GM19452 (cell line): ENCODE data around the gene PLB1.

Experiments used
- ATAC-seq: cut with Tn5 transposase; IDR thresholded peaks from one replicate; pipeline ENCODE4 v1.9.1; 2021; ENCODE audit not compliant: unreplicated experiment

Gene PLB1

GRCh38 chr2:28589746-28590463 is 94.0 kb downstream of the PLB1 start:
- no peak for ATAC-seq

GRCh38 chr2:28590496-28591301 is 94.8 kb downstream of the PLB1 start:
- ATAC-seq: no peak

GRCh38 chr2:28591711-28592335 is 96.0 kb downstream of the PLB1 start:
- ATAC-seq: no peak

- no peak for ATAC-seq
Measured at GRCh38 chr2:28592481-28592880, 96.6 kb downstream of the PLB1 start.

GRCh38 chr2:28593160-28593755 is 97.4 kb downstream of the PLB1 start:
- no peak for ATAC-seq

GRCh38 chr2:28594000-28594331 is 98.1 kb downstream of the PLB1 start:
- ATAC-seq: no peak

GRCh38 chr2:28594332-28595108 is 98.7 kb downstream of the PLB1 start:
- peak; percentile 79 for ATAC-seq

GRCh38 chr2:28595323-28595722 is 99.5 kb downstream of the PLB1 start:
- ATAC-seq: no peak

GRCh38 chr2:28598484-28598883 is 102.6 kb downstream of the PLB1 start:
- ATAC-seq: no peak

- no peak for ATAC-seq
Measured at GRCh38 chr2:28600181-28600580, 104.3 kb downstream of the PLB1 start.

- no peak for ATAC-seq
Measured at GRCh38 chr2:28601616-28602015, 105.8 kb downstream of the PLB1 start.

- no peak for ATAC-seq
Measured at GRCh38 chr2:28602136-28602660, 106.3 kb downstream of the PLB1 start.

GRCh38 chr2:28602751-28603639 is 107.1 kb downstream of the PLB1 start:
- no peak for ATAC-seq

GRCh38 chr2:28603821-28604220 is 108.0 kb downstream of the PLB1 start:
- ATAC-seq: no peak

- ATAC-seq: no peak
Measured at GRCh38 chr2:28604284-28604843, 108.5 kb downstream of the PLB1 start.

GRCh38 chr2:28606986-28607441 is 111.2 kb downstream of the PLB1 start:
- no peak for ATAC-seq

- ATAC-seq: no peak
Measured at GRCh38 chr2:28607730-28608499, 112.1 kb downstream of the PLB1 start.
